Motor neuron (in vitro differentiated cells): ENCODE measurements around the gene NLGN1. TPM values are rescaled to one million over a fixed set of nuclear protein-coding genes. Genes with fewer than 3 reads are reported as not detected.
A peak's percentile ranks its signal among the peaks of the same experiment; 100 is the strongest.

Experiments used
- ATAC-seq, 8 experiments: fragments of 200-7000 bp; cut with Tn5 transposase; replicated peaks in 6 of 8; 2 replicates each; pipeline ENCODE4 v1.8.0; 2021; ENCODE audit warnings: mild to moderate bottlenecking in 8 of 8, moderate library complexity in 8 of 8
- H3K27ac ChIP-seq, 2 donors: fragments of 250-450 bp; sonication (Bioruptor Pico); 2 replicates each; pipeline ENCODE4 v1.9.0; 2021; ENCODE audit warnings: antibody characterized with exemption in 2 of 2, mild to moderate bottlenecking in 2 of 2, moderate library complexity in 1 of 2
- H3K4me1 ChIP-seq, 2 donors: fragments of 250-450 bp; sonication (Bioruptor Pico); replicated peaks in 1 of 2; 2 replicates each; pipeline ENCODE4 v1.6.1; 2021; ENCODE audit warnings: antibody characterized with exemption in 2 of 2, mild to moderate bottlenecking in 2 of 2, moderate library complexity in 1 of 2
- H3K4me3 ChIP-seq, 5 donors: fragments of 250-450 bp; sonication (Bioruptor Pico); 2 replicates each; pipeline ENCODE4 v1.9.0; 2021; ENCODE audit warnings: antibody characterized with exemption in 5 of 5, mild to moderate bottlenecking in 5 of 5, moderate library complexity in 4 of 5
- WGBS, 10 experiments: fragments of 450-650 bp; shearing (Covaris generic); methylation state at CpG; one replicate each; pipeline ENCODE4 v1.0.0; 2022; 5-methylcytosine and 5-hydroxymethylcytosine counted together
- in situ Hi-C, 9 experiments: fragments of 400-800 bp; cut with MboI; loops; one replicate each; pipeline ENCODE4 v1.15.0; 2021; ENCODE audit warnings: low sequenced_read_pairs in 9 of 9, low pct_unique_long_range_greater_than_20kb in 2 of 9; ENCODE audit not compliant: unreplicated experiment in 9 of 9
- total RNA-seq, 8 experiments: library from RNA; unstranded; fragments of 300-600 nt; gene quantifications; 2 replicates each; pipeline versions ENCODE4 v1.2.3 to v1.2.4, GENCODE V29; 2022

Gene NLGN1
- total RNA-seq, 8 experiments from 2014 or later, result 16.6 to 63.4 (median 34.8) TPM

DNA sequence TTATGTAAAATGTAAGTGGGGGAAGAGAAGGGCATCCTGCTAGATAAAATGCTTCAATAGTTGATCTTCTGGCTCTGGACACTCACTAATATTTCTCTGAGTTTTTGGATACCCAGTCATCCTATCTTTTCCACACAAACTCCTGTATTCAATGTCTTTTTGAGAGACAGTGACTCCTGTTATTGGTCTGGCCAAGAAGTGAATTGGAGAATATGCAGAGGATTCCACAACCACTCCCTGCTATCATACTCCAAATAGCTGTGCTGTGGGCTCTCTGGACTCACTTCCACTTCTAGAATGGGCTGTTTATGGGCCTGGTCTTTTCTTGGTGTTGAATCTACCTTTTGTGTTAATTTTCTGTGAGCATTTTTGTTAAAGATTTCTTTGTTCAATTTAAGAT, 376.8 kb downstream of the NLGN1 start:
- peak in 3 of 8 experiments; percentile 26 to 91 (median 81) for ATAC-seq
- in situ Hi-C loops, result no loop called here
- Histone ChIP-seq H3K4me1 (no peaks in the 10 kb centered on the region), H3K4me3 (no peak overlapping the region), H3K27ac (no peak overlapping the region)

DNA sequence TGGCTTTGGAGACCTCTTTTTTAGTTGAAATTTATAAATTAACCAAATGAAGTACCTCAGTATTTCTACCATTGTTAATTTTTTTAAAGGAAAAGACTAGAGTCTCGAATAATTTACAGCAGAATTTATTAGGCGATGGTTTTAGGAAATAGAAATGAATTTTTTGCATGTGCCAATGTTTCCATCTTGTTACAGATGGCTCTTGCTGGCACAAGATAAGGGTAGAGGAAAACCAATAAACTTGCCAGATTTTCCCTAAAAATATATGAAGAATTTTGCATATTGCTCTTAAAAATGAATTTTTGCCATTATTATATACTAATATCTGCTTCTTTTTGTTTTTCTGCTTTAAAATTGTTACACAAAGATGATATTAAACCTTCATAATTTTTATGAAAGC, 380.7 kb downstream of the NLGN1 start:
- in situ Hi-C loops, result no loop called here
- WGBS, 10 experiments, result 6 to 100% (median 85%) methylated on average over 1 to 2 of the region's 2 CpGs
- Histone ChIP-seq H3K4me3 (no peak overlapping the region), H3K27ac (no peak overlapping the region), H3K4me1 (no peaks in the 10 kb centered on the region)
- no peak for ATAC-seq

DNA sequence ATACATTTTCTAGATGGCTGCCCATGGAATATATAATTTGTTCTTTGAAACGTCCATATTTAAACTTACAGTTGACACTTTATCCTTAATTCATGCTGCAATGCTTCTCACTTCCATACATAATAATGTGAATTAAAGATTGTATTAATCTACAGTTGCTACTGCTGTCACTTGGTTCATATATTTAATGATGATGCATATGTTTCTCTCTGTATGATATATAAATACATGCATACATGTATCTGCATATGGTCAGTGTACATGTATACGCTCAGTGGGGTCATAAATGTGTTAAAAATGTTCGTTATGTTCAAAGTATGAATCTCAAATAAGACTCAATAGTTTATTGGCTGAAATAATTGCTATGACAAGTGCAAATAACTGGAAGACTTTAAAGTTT, 382.5 kb downstream of the NLGN1 start:
- peak in 2 of 8 experiments; percentile 55 to 67 for ATAC-seq
- no peaks in the 10 kb centered on the region for H3K4me1 ChIP-seq
- H3K27ac ChIP-seq, result no peak overlapping the region
- no peak overlapping the region for H3K4me3 ChIP-seq
- in situ Hi-C loops, result no loop called here
- WGBS, 10 experiments, result 3 to 100% (median 68%) methylated on average over 1 to 3 of the region's 3 CpGs; no CpG with 5 or more reads in 2 of the 10 experiments

DNA sequence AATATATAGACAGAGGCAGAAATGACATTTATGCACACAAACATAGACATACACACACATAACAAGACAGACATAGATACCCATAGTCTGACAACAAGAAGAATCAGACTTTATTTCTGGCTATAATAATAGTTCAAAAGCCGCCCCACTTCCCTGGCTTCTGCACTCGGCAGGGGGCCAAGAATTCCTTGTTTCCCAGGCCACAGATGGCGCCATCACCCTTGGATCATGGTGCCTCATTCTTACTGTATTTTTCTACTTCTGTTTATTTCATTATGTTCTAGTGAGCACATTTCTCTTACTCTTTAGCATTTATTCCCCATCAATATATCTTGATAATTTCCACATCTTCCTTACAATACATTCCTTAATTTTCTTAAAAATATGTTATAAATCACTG, 387.5 kb downstream of the NLGN1 start:
- WGBS, 10 experiments, result 63 to 100% (median 85%) methylated on average over 1 to 3 of the region's 3 CpGs; no CpG with 5 or more reads in 1 of the 10 experiments
- in situ Hi-C loops, result no loop called here
- peak in 1 of 8 experiments; percentile 39 for ATAC-seq

DNA sequence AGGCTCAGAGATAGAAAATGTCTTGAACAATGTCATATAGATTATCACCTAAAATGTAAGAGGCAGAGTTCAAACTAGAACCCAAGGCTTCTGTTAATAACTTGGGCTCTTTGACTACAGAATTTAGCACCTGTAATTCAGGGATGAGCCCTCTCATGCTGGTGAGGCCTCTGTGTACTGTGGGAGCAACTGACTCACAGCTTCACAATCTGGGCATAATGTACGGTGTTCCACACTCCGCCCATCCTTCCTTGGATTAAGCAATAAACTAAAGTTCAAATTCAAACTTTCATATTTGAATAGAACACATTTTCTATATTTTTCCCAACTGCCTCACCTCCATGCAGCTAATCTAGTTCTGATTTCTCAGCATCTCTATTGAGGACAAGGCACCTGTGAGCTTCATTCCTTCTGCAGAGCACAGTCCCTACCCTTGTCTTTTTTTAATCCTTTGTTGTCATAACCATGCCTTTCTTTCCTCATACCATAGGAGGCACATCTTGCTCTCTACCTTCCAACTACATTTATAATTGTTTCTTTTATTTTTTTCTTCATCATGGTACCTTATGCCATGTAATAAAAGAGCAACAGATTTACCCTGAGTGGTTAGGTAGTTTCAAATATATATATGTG, 392.1 kb downstream of the NLGN1 start:
- WGBS, 10 experiments, result 30 to 100% (median 95%) methylated on average over 1 to 2 of the region's 2 CpGs; no CpG with 5 or more reads in 3 of the 10 experiments
- peak in 3 of 8 experiments; percentile 75 to 96 (median 85) for ATAC-seq

More for the DNA sequence above, 387.5 kb downstream of the NLGN1 start:
- no peak overlapping the region for H3K27ac ChIP-seq
- H3K4me3 ChIP-seq, result no peak overlapping the region
- peaks cover 0 to 2% of the 10 kb centered on the region in 2 donors for H3K4me1 ChIP-seq

DNA sequence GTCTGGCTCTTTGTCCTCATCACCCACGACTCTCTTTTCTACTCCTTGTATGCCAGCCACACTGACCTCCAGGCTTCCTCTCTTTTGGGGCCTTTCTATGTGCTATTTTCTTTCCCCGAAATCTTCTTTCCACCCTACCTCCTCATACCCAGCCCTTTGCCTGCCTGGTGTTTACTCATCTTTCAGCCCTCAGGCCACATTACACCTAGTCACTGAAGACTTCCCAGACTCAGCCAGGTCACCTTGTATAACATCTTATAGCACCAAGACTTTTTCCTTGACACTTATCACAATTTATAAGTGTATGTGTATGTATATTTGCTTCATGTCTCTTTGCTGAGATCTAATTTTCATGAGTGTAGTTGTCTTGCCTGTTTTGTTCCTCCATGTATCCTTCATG, 396.4 kb downstream of the NLGN1 start:
- in situ Hi-C loops, result no loop called here

More for the DNA sequence above, 392.1 kb downstream of the NLGN1 start:
- Histone ChIP-seq H3K4me3 (no peak overlapping the region), H3K4me1 (peaks cover 0 to 2% of the 10 kb centered on the region in 2 donors), H3K27ac (no peak overlapping the region)
- in situ Hi-C loops, result no loop called here

DNA sequence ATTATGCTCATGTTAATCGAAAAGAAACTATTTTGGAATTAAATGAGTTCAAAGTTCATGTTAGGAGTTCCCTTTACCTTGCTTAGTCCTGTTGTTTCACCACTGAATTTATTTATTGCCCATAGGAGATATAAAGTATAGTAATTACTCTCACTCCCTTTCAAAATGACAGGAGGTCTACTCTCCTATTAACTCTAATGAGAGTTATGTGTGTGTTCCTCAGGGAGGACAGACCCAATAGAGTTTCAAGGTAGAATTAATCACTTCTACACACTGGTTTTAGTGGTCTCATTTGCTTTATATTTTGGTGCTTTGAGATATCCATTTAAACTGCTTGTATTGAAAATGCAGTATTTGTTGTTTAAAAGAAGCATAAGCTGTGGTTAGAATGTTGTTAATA, 398.9 kb downstream of the NLGN1 start:
- Histone ChIP-seq H3K4me3 (no peak overlapping the region), H3K27ac (no peak overlapping the region), H3K4me1 (peaks cover 11 to 54% of the 10 kb centered on the region in 2 donors)
- in situ Hi-C loops, result no loop called here
- WGBS, 10 experiments, result 50 to 80% (median 69%) methylated on average over 1 of the region's 1 CpG; no CpG with 5 or more reads in 4 of the 10 experiments
- ATAC-seq, result peak in 5 of 8 experiments; percentile 60 to 88 (median 86)

More for the DNA sequence above, 396.4 kb downstream of the NLGN1 start:
- peaks cover 8 to 36% of the 10 kb centered on the region in 2 donors for H3K4me1 ChIP-seq
- H3K4me3 ChIP-seq, result no peak overlapping the region
- ATAC-seq, result no peak
- WGBS, 10 experiments, result 80 to 100% (median 92%) methylated on average over 1 to 2 of the region's 2 CpGs; no CpG with 5 or more reads in 1 of the 10 experiments
- no peak overlapping the region for H3K27ac ChIP-seq

DNA sequence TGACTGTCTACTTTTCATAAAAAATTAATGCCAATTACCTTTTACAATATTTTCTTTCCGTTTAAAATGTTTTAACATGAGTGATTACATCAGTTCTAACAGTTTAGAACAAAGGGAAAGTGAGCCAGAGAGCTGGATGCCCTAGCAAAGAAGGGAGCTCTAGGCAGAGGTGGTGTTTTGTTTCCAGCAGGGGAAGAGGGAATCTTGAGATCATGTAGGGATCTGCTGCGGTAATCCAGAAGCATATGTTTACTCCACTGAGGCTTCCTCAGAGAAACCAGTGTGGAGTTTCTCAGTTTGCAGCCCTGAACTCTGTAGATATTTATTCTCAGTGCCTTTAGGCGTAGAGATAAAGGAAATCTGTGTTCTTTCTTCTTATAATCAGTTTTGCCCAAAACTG, 399.3 kb downstream of the NLGN1 start:
- H3K4me1 ChIP-seq, result peaks cover 11 to 54% of the 10 kb centered on the region in 2 donors
- no peak overlapping the region for H3K4me3 ChIP-seq
- ATAC-seq, result peak in 5 of 8 experiments; percentile 40 to 60 (median 54)
- in situ Hi-C loops, result no loop called here
- 37 to 87% (median 71%) methylated on average over 1 to 3 of the region's 3 CpGs for WGBS, 10 experiments
- H3K27ac ChIP-seq, result no peak overlapping the region

DNA sequence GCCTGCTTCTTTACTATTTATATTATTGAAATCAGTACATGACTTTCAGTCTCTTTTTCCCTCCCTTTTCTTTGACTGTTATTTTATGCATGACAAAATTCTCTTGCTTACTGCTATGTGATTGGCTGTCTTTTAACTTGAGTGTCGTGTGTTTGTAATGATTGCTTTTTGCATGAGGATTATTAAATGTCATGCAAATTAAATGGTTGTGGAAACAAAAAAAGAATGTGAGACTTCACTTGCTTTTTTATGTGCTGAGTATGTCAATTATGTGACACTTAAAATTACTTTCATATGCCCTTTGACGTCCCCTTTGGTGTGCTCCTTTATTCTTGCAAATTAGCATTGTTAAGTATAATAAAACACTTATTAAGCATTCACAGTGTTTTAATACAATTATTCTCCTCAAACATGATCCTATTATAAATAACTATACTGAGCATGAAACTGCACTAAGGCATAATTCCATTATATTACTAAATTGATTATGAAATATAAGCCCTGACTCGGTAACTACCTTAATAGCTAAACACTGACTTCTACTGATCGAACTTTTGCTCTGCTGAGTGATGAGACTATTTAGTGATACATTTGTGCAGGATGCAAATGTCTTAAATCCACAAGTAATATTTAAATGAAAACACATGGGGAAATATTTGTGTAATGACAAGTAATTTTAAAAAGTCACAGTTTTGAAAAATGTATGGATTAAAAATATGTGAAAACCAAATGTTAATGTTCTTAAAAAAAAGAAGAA, 401.7 kb downstream of the NLGN1 start:
- WGBS, 10 experiments, result 0 to 76% (median 37%) methylated on average over 1 to 4 of the region's 4 CpGs
- Histone ChIP-seq H3K4me1 (peaks cover 11 to 54% of the 10 kb centered on the region in 2 donors), H3K4me3 (no peak overlapping the region), H3K27ac (no peak overlapping the region)
- peak in 3 of 8 experiments; percentile 62 to 76 (median 71) for ATAC-seq
- in situ Hi-C loops, result no loop called here

DNA sequence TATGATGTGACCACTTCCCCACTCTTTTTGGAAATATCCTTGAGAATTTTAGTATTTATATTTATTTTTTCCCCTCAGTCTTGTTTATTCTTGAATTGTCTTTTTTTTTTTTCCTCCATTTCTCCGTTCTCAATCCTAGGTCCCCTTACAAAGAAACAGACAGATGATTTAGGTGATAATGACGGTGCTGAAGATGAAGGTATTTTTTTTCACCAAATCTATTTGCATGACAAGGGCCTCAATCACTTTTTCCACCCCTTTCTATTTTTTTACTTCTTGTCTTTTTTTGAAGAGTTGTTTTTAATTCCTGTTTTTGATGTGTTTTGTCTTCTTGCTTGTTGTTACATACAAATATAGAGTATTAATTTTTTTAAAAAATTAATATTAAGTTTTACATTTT, 402.6 kb downstream of the NLGN1 start:
- WGBS, 10 experiments, result 0 to 74% (median 9%) methylated on average over 1 to 2 of the region's 2 CpGs
- H3K4me3 ChIP-seq, result no peak overlapping the region
- in situ Hi-C loops, result no loop called here
- H3K27ac ChIP-seq, result no peak overlapping the region
- no peak for ATAC-seq
- H3K4me1 ChIP-seq, result peaks cover 11 to 54% of the 10 kb centered on the region in 2 donors

DNA sequence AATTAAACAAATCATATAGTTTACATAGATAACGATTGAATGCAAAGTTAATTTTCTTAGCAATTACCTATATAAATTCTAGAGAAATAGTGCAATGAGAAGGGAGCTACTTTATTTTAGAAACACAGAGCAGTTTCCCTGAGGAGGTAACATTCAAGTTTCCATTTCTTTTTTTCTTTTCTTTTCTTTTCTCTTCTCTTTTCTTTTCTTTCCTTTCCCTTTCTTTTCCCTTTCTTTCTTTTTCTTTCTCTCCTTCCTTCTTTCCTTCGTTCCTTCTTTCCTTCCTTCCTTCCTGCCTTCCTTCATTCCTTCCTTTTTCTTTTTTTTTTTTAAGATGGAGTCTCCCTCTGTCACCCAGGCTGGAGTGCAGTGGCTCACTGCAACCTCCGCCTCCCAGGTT, 417.3 kb downstream of the NLGN1 start:
- in situ Hi-C loops, result no loop called here
- 90 to 100% (median 96%) methylated on average over 2 to 3 of the region's 3 CpGs for WGBS, 10 experiments
- Histone ChIP-seq H3K27ac (no peak overlapping the region), H3K4me1 (no peaks in the 10 kb centered on the region), H3K4me3 (no peak overlapping the region)
- ATAC-seq, result no peak

DNA sequence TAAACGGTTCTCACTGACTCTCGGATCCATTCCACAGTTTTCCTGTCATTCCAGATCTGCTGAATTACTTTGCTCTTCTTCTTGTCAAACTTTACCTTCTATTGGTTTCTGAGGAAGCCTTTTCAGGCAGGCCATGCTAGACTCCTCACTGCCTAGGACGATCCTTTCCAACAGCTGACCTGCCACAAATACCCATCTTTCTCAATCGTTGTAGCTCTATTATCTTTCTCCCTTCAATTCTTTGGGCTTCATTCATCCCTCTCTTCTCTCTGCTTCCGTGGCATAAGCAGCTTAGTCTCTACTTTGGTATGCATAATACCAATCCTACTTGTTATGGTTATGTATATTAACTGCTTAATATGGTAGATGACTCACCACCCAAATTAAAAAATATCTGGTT, 421.8 kb downstream of the NLGN1 start:
- H3K4me3 ChIP-seq, result no peak overlapping the region
- in situ Hi-C loops, result no loop called here
- H3K27ac ChIP-seq, result no peak overlapping the region
- 39 to 95% (median 81%) methylated on average over 2 to 5 of the region's 5 CpGs for WGBS, 10 experiments
- peak in 1 of 8 experiments; percentile 50 for ATAC-seq
- no peaks in the 10 kb centered on the region for H3K4me1 ChIP-seq

DNA sequence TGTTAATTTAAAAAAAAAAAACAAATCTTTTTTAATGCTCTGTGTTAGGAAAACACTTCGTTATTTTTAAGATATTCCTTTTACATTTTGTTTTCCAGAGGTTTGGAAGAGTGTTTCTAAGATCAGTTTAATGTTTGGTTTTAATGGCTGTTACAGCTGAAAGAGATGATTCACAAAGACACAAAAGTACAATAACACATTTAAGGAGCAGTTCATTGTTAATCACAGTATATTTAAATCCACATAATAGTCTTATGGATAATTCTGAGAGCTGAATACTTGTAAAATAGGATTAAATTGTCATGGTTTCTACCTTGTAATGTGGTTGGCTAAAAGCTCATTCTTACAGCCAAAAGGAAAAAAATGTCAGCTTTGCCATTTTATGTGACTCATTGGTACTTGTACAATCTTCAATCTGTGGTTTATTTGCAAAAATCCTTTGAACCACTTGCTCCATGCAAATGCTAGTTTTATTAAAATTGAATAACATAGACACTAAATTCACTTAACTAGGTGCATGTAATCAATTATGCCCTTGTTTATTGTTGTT, 426.4 kb downstream of the NLGN1 start:
- no peak for ATAC-seq
- Histone ChIP-seq H3K27ac (no peak overlapping the region), H3K4me3 (no peak overlapping the region), H3K4me1 (no peaks in the 10 kb centered on the region)
- 30 to 100% (median 85%) methylated on average over 1 of the region's 1 CpG for WGBS, 10 experiments
- in situ Hi-C loops, result no loop called here
